B cell (primary cell): ENCODE data around the gene PTPN6. TPM values are rescaled to one million over a fixed set of nuclear protein-coding genes. Genes with fewer than 3 reads are reported as not detected.
A peak's percentile ranks its signal among the peaks of the same experiment; 100 is the strongest.

Experiments used
- ATAC-seq: fragments of 200-7000 bp; cut with Tn5 transposase; one replicate; pipeline ENCODE4 v1.10.0; 2021; ENCODE audit warnings: low read depth, mild to moderate bottlenecking, moderate number of reproducible peaks, moderate library complexity
- CTCF ChIA-PET: fragments of 350-600 bp; sonication (Branson Sonifier 250); formaldehyde crosslinking; loops from one replicate; lab custom pipeline; 2021; ENCODE audit warnings: antibody characterized with exemption, inconsistent platforms; lab: Charles Lee
- POLR2A ChIA-PET: fragments of 350-600 bp; sonication (Branson Sonifier 250); formaldehyde crosslinking; loops from one replicate; lab custom pipeline; 2021; ENCODE audit warnings: antibody characterized with exemption; lab: Charles Lee
- DNase-seq: peaks from one replicate; pipeline ENCODE4 v3.0.0; 2013
- H2AFZ ChIP-seq: 2 replicates; pipeline ENCODE4 v1.6.1; 2012; ENCODE audit warnings: mild to moderate bottlenecking, low read depth, low read length; ENCODE audit not compliant: insufficient read depth, poor library complexity, severe bottlenecking
- H3K27ac ChIP-seq, 2 donors: 1 replicate in 1 of 2; 2 replicates in 1 of 2; pipeline ENCODE4 v1.5.1; 2012 to 2013; ENCODE audit warnings: low read length in 2 of 2, mild to moderate bottlenecking in 2 of 2, moderate library complexity in 1 of 2
- H3K27me3 ChIP-seq, 4 experiments: fragments of 200-600 bp in 1 of 4; sonication (generic) in 1 of 4; replicated peaks in 1 of 4; 1 replicate in 2 of 4; 2 replicates in 2 of 4; pipeline versions ENCODE4 v1.6.1 to v1.7.0; 2013 to 2016; ENCODE audit warnings: low read length in 3 of 4, mild to moderate bottlenecking in 2 of 4, mixed read lengths in 1 of 4, moderate library complexity in 1 of 4; ENCODE audit not compliant: insufficient read depth in 4 of 4, control insufficient read depth in 3 of 4; ENCODE audit errors: control extremely low read depth in 1 of 4
- H3K36me3 ChIP-seq, 2 experiments: replicated peaks in 1 of 2; 1 replicate in 1 of 2; 2 replicates in 1 of 2; pipeline versions ENCODE4 v1.6.1 to v1.7.1; 2013; ENCODE audit warnings: low read length in 1 of 2; ENCODE audit not compliant: insufficient read depth in 2 of 2, control insufficient read depth in 1 of 2; ENCODE audit errors: control extremely low read depth in 1 of 2, extremely low read depth in 1 of 2
- H3K4me1 ChIP-seq, 2 donors: fragments of 200-600 bp in 1 of 2; sonication (generic) in 1 of 2; 1 replicate in 1 of 2; 2 replicates in 1 of 2; pipeline versions ENCODE4 v1.5.1 to v1.6.1; 2013 to 2017; ENCODE audit warnings: low read length in 2 of 2; ENCODE audit not compliant: control insufficient read depth in 2 of 2, insufficient read depth in 2 of 2
- H3K4me2 ChIP-seq: replicated peaks from 2 replicates; pipeline ENCODE3; 2012; ENCODE audit warnings: mild to moderate bottlenecking, low read depth, low read length; ENCODE audit not compliant: poor library complexity, severe bottlenecking
- H3K4me3 ChIP-seq, 5 experiments: fragments of 200-600 bp in 1 of 5; sonication (generic) in 1 of 5; 1 replicate in 3 of 5; 2 replicates in 2 of 5; pipeline versions ENCODE4 v1.5.1 to v1.7.0; 2011 to 2016; ENCODE audit warnings: low read length in 4 of 5, mild to moderate bottlenecking in 4 of 5, low read depth in 2 of 5, control low read depth in 1 of 5, moderate library complexity in 1 of 5; ENCODE audit not compliant: insufficient read depth in 1 of 5; ENCODE audit errors: control extremely low read depth in 1 of 5, extremely low read depth in 1 of 5
- H3K79me2 ChIP-seq: fragments of 200-600 bp; sonication (generic); one replicate; pipeline ENCODE4 v1.6.0; 2016; ENCODE audit warnings: low read length; ENCODE audit not compliant: control insufficient read depth, insufficient read depth
- H3K9ac ChIP-seq: fragments of 200-600 bp; sonication (generic); 2 replicates; pipeline ENCODE4 v1.6.1; 2017; ENCODE audit warnings: mild to moderate bottlenecking, low read length, moderate library complexity
- H3K9me3 ChIP-seq, 3 donors: one replicate each; pipeline versions ENCODE4 v1.6.1 to v1.7.1; 2013; ENCODE audit warnings: low read length in 2 of 3; ENCODE audit not compliant: control insufficient read depth in 2 of 3, insufficient read depth in 1 of 3; ENCODE audit errors: control extremely low read depth in 1 of 3
- H4K20me1 ChIP-seq: 2 replicates; pipeline ENCODE4 v1.6.0; 2012; ENCODE audit warnings: mild to moderate bottlenecking, low read length; ENCODE audit not compliant: insufficient read depth, control insufficient read depth, poor library complexity, severe bottlenecking
- H3K27ac Mint-ChIP-seq: one replicate; pipeline ENCODE4 v1.8.0; 2021; ENCODE audit warnings: mixed read lengths
- H3K27me3 Mint-ChIP-seq: one replicate; pipeline ENCODE4 v1.8.0; 2021; ENCODE audit warnings: mixed read lengths
- H3K4me1 Mint-ChIP-seq: one replicate; pipeline ENCODE4 v1.8.0; 2021; ENCODE audit warnings: mixed read lengths
- H3K4me3 Mint-ChIP-seq: one replicate; pipeline ENCODE4 v1.8.0; 2021; ENCODE audit warnings: mixed read lengths
- H3K9me3 Mint-ChIP-seq: one replicate; pipeline ENCODE4 v1.8.0; 2022; ENCODE audit warnings: mixed read lengths; ENCODE audit not compliant: insufficient read depth
- CTCF ChIP-seq: fragments of 200-600 bp; IDR thresholded peaks from one replicate; pipeline ENCODE4 v1.8.0; 2022; ENCODE audit warnings: antibody characterized with exemption, mild to moderate bottlenecking
- EZH2 ChIP-seq: IDR thresholded peaks from 2 replicates; pipeline ENCODE4 v1.6.1; 2012; ENCODE audit warnings: borderline replicate concordance, low read depth, mild to moderate bottlenecking, moderate library complexity, low read length; ENCODE audit not compliant: insufficient read depth, poor library complexity, severe bottlenecking
- WGBS: methylation state at CpG from one replicate; pipeline ENCODE4 v1.1.5; 2013; ENCODE audit warnings: missing lambda C conversion rate; ENCODE audit not compliant: insufficient coverage; 5-methylcytosine and 5-hydroxymethylcytosine counted together
- intact Hi-C: fragments of 100-400 bp; cut with micrococcal nuclease; formaldehyde crosslinking; loops from one replicate; pipeline ENCODE4 v1.10.0; 2022
- polyA plus RNA-seq: library from polyadenylated mRNA; depleted of rRNA; stranded (reverse); fragments of >200 nt; gene quantifications from 2 replicates; pipeline ENCODE4 v1.2.3, GENCODE V29; 2012
- total RNA-seq, 2 donors: library from RNA; stranded (reverse); fragments of 120-200 nt in 1 of 2; gene quantifications; 1 replicate in 1 of 2; 2 replicates in 1 of 2; pipeline versions ENCODE4 v1.2.3 to v1.2.4, GENCODE V29; 2013 to 2022

PTPN6 gene
- total and polyA plus RNA-seq, 2 donors (not counting 1 experiment from before 2014, with no cell fraction given): 312 to 874 TPM

GRCh38 chr12:6961278-6961694, 10.1 kb downstream of the PTPN6 start:
- Histone ChIP-seq H3K27me3 (no peaks in the 10 kb centered on the region), H3K9me3 (no peaks in the 10 kb centered on the region), H3K79me2 (peaks cover 41% of the 10 kb centered on the region), H3K36me3 (peaks cover 0 to 69% of the 10 kb centered on the region in 2 experiments), H2AFZ (no peak overlapping the region), H3K4me1 (peaks cover 83 to 90% of the 10 kb centered on the region in 2 donors), H4K20me1 (peaks cover 11% of the 10 kb centered on the region), H3K9ac (peak overlapping the region; percentile 41), H3K27ac (peak overlapping the region; percentile 95 to 99), H3K4me2 (peak overlapping the region; percentile 92), H3K4me3 (peak overlapping the region in 2 of 5 experiments; percentile 2 to 4)
- 13% methylated on average over 24 of the region's 24 CpGs for WGBS
- peak overlapping the region; percentile 91 for H3K4me3 Mint-ChIP-seq
- H3K27me3 Mint-ChIP-seq: no peaks in the 10 kb centered on the region
- ChIA-PET CTCF (interaction anchor here (0.6 to 13.5 kb wide), 9 partner anchors 8 to 152 kb away, joined by 3 to 944 read pairs (median 5); partner anchors contain the start of genes C12orf57, LPCAT3, PTPN6 and RNU7-1), POLR2A (interaction anchor here (0.6 to 18.2 kb wide), 4 partner anchors 17 to 332 kb away, joined by 3 to 662 read pairs (median 5); partner anchors contain the start of genes C12orf57, PTPN6, RNU7-1 and SPSB2)
- H3K4me1 Mint-ChIP-seq: peaks cover 86% of the 10 kb centered on the region
- ATAC-seq (peak; percentile 44), DNase-seq (peak; percentile 85)
- H3K27ac Mint-ChIP-seq: peak overlapping the region; percentile 98
- intact Hi-C loops: loop anchor here (1.0 to 2.0 kb wide), 2 partner anchors 17 to 92 kb away; partner anchors contain the start of gene C12orf57
- TF ChIP-seq EZH2: no peak
- no peak for TF ChIP-seq CTCF
- no peaks in the 10 kb centered on the region for H3K9me3 Mint-ChIP-seq

GRCh38 chr12:6961695-6962284, 10.6 kb downstream of the PTPN6 start:
- H3K4me1 ChIP-seq: peaks cover 78 to 85% of the 10 kb centered on the region in 2 donors
- peak overlapping the region; percentile 92 for H3K4me2 ChIP-seq
- Mint-ChIP-seq H3K4me3 (peak overlapping the region; percentile 91), H3K9me3 (no peaks in the 10 kb centered on the region), H3K4me1 (peaks cover 81% of the 10 kb centered on the region), H3K27ac (peak overlapping the region; percentile 98), H3K27me3 (no peaks in the 10 kb centered on the region)
- peak overlapping the region; percentile 95 to 99 for H3K27ac ChIP-seq
- H3K36me3 ChIP-seq: peaks cover 0 to 69% of the 10 kb centered on the region in 2 experiments
- H3K9me3 ChIP-seq: no peaks in the 10 kb centered on the region
- intact Hi-C loops: loop anchor here (1.0 to 2.0 kb wide), 2 partner anchors 17 to 93 kb away; partner anchors contain the start of gene C12orf57
- peaks cover 6% of the 10 kb centered on the region for H4K20me1 ChIP-seq
- H3K9ac ChIP-seq: no peak overlapping the region
- H3K4me3 ChIP-seq: peak overlapping the region in 1 of 5 experiments; percentile 4
- POLR2A ChIA-PET: interaction anchor here (1.0 to 18.2 kb wide), 2 partner anchors 17 to 92 kb away, joined by 3 to 662 read pairs; partner anchors contain the start of genes C12orf57, PTPN6 and RNU7-1
- H3K79me2 ChIP-seq: peaks cover 36% of the 10 kb centered on the region
- ATAC-seq (no peak), DNase-seq (no peak)
- TF ChIP-seq EZH2 (no peak), CTCF (no peak)
- H3K27me3 ChIP-seq: no peaks in the 10 kb centered on the region
- no peak overlapping the region for H2AFZ ChIP-seq
- CTCF ChIA-PET: interaction anchor here (0.6 to 13.5 kb wide), 8 partner anchors 16 to 151 kb away, joined by 3 to 944 read pairs (median 4); partner anchors contain the start of genes C12orf57, LPCAT3, PTPN6 and RNU7-1
- WGBS: 20% methylated on average over 11 of the region's 16 CpGs
